NCI-H2227 (cell line): ENCODE data around the gene DUS3L.
"Not testable (repeated sequence)": the region's sequence is repeated elsewhere in the genome, so short reads cannot be mapped to it uniquely, and the experiment has no call there.

ENCODE experiments used
- DNase-seq: peaks from one replicate; lab custom pipeline; 2025; ENCODE audit not compliant: unreplicated experiment; lab: John Stamatoyannopoulos, UW

DUS3L gene

DNA sequence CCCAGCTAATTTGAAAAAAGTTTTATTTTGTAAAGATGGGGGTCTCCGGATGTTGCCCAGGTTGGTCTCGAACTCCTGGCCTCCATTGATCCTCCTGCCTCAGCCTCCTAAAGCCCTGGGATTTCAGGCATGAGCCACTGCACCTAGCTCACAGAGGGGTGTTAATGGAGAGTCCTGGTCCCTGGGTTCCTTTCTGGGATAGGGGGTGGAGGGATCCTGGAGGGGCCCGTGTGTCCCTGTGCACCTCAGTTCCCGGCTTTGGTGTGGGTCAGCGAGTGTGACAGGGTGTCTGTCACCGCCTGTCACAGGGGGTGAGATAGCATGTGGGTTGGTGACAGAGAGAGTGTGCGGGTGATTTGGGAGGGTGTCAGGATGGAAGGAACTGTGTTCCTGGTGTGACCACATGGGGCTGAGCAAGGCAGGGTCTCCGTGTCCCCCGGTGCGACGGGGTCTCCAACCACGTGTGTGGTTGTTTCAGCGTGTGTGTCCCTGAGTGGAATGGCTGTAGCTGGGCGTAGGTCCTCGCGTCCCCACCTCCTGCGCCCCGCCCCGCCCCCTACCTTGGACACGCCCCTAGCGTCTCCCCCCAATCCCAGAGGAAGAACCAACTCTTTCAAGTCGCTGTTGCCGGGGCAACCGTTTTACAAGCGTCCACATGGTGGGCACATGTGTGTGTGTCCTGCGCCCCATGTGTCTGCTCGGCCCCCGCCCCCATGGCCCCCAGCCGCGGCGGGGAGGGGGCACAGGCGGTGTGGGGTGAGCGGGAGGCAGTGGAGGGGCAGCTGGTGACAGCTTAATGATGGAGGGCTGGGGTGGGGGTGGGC is 11.0 kb upstream of the DUS3L start:
- DNase-seq: peak; percentile 83

DNA sequence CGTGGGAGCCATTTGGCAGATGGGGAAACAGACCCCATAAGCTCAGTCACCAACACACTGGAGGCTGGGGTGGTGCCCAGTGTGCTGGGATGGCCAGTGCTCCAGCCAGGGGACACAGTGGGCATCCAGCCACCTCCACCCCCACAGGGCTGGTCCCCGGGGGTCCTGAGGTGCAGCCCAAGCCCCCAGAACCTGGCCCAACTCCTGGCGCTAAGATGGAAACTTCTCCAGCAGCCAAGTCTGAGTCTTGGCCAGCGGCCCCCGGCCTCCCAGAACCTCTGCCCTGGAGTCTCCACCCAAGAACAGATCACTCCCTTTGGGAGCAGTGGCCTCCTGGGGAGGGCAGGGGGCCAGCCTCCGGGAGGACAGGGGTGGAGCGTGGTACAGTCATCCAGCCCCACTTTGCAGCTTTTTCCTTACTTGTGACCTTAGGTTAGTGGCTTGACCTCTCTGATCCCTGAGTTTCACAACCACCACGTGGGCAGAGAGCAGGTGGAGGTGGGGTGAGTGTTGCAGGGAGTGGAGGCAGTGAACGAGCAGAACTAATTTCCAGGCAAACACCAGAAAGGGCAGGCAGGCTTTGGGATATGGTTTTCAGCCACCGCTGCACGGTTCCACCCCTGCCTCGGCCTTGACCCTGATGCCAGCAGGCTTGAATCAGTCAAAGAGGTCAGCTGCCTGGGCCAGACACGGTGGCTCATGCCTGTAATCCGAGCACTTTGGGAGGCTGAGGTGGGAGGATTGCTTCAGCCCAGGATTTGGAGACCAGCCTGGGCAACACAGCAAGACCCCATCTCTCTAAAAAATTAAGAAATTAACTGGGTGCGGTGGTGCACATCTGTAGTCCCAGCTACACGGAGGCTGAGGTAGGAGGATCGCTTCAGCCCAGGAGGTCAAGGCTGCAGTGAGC is 9.7 kb upstream of the DUS3L start:
- no peak for DNase-seq

DNA sequence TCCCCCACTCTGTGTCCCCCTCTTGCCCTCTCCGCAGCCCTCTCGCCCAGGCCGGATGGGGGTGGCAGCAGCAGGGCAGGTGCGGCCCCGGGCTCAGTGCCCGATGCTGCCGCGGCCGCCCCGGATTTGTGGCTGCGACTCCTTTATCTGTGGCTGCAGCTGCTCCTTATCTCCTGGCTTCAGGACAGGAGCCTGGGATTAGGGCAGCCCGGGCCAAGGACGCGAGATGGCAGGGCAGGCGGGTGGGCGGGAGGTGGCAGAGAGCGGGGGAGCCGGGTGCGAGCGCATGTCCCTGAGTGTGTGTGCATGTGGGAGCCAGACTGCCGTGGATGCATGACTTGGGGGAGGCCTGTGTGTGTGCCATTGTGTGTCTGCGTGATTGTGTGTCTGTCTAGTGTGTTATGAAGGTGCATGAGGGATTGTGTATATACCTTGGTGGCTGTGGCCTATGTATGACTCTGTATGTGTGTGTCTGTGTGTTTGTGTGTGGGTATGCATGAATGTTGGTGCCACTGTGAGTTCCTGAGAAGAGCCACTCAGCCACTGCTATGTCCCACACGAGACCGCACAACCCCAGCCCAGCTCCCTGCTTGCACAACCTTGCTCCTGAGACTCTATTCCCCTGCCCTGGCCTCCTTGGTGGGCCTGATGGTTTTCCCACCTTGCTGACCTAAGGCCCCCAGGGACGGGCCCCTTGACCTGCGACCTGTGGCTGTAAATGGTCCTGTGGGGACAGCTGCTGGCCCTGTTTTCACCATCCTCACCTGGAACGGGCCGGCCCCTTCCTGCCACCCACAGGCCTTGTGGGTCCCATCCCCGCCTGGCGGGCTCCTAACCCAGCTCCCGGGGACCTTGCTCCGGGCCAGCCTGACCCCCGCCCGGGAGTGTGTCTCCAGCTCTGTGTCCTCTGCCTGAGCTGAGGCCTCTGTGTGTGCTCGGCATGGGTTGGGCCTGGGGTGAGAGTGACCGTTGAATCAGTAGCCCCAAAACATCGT is 8.6 kb upstream of the DUS3L start:
- no peak for DNase-seq

DNA sequence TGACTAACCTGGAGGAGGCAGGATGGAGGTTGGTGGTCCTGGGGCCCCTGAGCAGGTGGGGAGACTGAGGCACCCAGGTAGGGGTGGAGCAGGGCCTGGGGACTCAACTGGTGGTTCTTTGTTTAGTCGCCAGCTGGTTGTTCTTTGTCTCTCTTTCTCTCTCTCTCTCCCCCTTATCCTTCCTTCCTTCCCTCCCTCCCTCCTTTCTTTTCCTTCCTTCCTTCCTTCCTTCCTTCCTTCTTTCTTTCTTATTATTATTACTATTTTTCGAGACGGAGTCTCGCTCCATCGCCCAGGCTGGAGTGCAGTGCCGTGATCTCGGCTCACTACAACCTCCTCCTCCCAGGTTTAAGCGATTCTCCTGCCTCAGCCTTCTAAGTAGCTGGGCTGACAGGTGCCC is 7.3 kb upstream of the DUS3L start:
- DNase-seq: no peak

DNA sequence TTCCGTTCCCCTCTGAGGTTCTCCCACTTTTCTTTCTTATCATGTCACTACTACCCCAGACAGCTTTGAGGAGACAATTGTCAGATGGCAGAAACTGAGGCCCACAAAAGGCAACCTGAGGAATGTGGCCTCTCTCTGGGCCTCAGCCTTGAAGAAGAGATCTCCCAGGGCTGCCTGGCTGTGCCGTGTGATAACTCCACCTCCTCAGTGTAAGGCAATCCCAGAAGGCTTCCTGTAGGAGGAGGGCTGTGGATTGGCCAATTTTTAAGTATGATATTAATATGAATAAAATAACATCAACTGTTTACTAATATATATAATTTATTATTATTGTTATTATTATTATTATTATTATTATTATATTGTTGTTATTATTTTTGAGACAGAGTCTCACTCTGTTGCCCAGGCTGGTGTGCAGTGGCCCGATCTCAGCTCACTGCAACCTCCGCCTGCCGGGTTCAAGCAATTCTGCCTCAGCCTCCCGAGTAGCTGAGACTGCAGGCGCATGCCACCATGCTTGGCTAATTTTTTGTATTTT is 4.5 kb upstream of the DUS3L start:
- DNase-seq: no peak

DNA sequence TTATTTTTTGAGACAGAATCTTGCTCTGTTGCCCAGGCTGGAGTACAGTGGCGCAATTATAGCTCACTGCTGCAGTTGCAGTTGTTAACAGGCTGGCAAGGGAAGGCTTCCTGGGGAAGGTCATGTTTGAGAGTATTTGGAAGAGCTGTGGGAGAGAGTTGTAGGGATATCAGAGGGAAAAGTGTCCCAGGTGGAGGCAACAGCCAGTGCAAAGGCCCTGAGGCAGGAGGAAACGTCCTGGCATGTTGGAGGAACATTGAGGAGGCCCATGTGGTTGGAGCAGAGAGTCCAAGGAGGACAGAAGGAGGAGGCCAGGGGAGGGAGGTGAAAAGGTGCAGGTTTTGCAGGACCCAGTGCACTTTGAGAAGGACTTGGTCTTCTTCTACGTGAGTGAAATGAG is 2.2 kb upstream of the DUS3L start:
- DNase-seq: no peak

DNA sequence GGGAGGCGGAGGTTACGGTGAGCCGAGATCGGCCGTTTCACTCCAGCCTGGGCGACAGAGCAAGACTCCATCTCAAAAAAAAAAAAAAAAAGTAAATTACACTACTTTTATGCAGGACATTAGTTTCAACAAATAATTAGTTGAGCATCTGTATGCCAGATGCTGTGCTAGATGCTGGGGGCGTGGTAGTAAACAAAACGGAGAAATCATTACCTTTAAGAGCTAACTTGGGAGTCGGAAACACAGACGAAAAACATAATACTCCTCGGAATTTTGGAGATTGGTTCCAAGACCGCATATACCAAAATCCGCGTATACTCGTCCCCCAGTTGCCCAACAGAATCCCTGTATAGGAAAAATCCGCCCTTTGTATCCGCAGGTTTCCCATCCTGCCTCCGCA is 1.3 kb upstream of the DUS3L start:
- DNase-seq: no peak

DNA sequence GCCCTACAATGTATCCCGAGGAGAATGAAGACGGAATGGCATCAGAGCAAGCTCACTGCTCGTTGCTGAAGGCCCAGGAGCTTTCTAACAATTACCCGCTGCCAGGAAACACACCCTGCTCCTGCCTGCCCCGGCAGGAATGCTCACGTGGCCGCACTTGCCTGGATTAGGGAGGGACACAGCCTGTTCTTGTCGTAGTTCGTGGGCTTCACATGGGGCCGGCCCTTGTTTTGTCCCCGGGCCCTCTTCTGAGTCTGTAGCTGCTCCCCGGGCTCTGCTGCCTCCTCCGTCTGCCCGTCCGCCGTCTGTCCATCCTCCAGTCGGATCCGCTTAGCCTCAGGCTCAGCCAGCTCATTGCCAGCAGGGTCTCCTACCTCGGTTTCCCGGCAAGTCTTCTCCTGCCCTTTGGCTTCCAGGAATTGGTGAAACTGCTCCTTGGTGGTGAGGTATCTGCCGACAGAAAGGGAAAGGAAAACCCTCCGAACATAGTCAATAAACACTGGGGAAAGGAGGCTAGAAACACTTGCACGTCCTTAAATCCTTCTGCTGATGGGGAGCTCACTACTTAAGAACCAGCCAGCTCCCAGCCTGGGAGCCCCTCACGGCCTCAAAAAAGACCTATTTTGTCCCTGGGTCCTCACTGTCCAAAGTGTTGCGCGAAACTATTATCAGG is 941 bp downstream of the DUS3L start:
- DNase-seq: no peak

DNA sequence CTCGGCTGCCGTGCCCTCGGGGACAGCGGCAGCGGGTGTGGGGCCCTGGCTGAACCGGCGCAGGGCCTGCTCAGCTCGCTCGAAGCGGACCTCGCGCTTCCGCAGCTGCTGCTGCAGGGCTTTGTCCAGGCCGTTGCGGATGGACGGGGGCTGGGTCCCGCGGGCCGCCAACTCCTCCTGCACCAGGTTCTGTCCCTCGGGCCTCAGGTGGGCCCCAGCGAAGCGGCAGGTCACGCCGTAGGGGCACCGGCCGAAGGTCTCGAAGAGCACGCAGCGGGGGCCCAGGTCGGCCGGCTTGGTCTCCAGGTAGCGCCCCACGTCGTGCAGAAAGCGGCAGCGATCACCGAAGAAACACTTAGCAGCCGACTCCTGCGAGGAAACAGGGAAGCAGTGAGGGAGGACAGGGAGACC is 1.6 kb downstream of the DUS3L start:
- DNase-seq: no peak

DNA sequence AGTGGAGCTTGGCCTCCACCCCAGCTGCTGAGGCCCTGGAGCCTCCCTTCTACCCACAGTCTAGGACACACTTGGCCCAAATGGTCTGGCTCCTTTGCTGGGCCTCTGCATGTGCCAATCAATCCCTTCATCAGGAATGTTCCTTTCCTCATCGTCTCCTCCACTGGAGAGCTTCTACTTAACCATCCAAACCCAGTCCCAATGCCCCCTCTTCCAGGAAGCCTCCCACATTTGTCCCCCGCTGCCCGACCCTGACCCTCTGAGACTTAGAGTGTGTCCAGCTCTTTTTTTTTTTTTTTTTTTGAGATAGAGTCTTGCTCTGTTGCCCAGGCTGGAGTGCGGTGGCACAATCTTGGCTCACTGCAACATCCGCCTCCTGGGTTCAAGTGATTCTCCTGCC is 2.5 kb downstream of the DUS3L start:
- no peak for DNase-seq

DNA sequence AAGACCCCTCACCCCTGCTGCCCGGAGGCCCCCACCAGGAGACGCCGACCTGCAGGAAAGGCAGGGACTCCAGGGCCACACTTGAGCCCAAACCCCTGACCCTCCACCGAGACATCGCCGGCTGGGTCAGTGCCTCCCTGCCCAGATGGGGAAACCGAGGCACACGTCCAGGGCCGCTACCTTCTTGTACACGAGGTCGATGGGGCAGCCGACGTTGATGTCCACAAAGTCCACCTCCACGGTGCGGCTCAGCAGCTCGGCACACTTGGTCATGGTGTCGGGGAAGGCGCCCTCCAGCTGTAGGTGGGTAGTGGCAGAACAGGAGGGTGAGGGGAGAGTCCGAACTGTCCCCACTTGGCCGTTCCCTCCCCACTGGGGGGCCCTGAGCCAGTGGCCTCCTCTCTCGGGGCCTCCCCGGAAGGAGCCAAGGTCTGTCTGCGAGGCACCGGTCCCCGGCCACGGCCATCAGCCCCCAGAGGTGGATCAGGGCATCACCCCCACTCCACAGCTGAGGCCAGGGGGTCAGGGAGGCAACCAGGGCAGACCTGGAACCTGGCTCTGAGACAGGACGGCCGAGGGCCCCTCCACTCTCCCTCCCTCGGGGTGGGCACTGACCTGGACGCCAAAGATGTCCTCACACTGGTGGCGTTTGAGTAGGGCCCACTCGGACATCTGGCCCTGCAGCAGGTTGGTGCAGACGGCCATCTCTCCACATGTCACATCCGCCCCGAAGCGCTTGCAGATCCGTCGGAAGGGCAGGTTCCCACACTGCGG is 3.4 kb downstream of the DUS3L start:
- DNase-seq: no peak

DNA sequence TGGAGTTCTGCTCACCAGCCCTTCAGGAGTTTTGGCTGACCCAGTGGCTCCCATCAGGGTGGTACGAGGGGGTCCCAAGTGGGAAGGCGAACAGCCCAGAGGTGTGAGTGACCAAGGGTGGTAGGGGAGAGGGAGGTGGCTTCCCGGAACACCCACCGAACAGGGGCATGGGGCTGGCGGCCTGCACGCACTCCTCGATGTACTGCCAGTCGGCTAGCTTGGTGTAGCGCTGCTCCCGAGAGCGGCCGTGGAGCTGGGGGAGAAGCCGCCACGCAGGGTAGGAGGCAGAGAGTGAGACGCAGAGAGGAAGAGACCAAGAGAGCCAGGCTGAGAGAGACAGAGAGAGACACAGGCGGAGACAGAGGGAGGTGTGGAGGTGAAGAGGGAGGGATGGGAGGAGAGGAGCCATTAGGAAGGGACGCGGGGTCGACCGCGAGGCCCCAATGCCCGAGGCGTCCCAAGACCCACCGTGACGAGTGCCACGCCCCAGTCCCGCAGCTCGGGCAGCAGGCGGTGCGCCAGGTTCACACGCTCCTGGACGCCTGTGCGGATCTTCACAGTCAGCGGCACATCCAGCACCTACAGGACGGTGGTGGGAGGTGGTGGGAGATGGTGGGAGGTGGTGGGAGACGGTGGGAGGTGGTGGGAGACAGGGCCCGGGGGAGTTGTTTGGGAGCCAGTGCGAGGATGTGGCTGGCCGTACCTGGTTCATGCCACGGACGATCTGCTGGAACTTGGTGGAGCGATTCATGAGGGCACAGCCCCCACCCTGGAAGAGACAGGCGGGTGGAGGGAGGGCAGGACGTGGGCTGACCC is 4.2 kb downstream of the DUS3L start:
- DNase-seq: no peak

DNA sequence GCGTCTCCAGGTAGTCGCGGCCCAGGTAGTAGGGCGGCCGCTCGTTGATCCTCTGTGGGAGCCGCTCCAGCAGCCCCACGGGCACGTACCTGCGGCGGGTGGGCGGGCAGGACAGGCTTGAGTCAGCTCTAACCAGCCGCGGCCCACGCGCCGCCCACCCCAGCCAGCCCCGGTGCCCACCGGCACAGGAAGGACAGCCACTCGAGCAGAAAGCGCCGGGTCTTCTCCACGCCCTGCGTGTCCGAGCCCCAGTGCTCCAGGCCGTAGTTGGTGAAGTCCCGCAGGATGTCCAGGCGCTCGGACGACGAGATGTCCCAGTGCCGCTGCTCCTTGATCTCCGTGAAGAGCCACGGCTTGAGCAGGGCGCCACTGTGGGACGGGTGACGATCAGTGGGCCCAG is 5.5 kb downstream of the DUS3L start:
- DNase-seq: no peak

DNA sequence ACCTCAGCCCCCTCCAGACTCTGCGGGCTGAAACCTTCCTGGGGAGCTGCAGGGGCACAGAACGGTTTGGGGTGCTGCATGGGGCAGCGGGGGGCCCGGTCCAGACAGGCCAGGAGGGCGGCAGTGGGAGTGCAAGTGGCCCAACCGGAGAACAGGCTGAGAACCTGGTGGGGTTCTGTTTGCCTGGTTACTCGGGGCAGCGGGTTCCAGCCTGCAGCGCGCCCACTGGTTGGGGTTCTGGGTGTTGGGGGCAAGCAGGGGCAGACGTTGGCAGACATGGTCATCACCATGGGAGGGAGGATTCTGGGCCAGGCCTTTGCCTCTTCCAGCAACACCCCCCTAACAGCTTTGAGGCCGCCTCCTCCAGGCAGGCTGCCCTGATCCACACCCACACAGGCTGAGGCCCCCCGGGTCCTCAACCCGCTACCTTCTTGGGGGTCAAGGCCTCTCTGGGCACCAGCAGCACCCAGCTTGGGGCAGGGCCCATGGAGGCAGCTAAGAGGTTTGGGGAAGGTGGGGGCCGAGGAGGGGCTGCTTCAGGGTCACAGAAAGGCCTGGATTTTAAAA is 6.3 kb downstream of the DUS3L start, which contains the start of gene PRR22:
Gene PRR22 (minus strand): TSS at position 166 of the 567 bp plus-strand sequence. CDS start 86 bp downstream, at position 80.
- DNase-seq: no peak

DNA sequence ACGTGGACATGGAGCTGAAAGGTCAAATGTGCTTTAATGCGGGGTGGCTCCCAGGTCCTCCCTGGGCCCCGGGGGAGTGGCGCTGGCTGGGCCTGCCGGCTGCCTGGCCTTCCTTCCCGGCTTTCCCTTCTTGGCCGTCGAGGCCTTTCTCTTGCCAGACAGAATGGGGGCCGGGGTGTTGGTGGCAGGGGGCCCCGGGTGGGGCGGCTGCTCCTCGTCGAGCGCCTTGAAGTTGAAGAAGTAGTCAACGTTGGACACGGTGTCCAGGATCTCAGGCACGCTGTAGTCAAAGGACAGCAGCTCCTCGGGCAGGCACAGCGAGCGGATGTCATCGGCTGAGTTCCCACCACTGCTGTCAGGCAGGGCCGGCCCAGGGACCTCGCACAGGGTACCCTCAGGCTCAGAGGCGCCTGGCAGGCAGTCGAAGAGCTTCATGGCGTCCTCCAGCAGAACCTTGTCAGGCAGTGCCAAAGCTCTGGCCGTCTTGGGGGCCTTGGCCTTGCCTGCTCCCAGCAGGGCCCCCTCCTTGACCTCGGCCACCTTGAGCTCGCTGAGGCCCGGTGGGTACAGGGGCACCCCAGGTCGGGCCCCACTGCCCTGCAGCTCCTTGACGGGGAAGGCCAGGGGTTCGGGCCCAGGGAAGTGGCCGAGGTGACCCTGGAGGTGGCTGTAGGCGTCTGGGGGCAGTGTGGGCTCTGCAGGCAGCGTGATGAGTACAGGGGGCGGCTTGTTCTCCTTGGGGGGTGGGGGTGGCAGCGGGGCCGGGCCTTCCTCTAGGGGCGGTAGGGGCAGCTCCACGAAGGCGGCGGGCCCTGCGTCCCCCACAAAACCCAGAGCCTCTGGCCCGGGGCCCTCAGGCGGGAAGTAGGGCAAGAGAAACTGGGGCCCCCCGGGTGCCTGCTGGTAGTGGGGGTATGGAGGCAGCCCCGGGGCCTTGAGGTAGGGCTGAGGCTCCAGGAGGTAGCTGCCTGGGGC is 7.7 kb downstream of the DUS3L start:
- no peak for DNase-seq

DNA sequence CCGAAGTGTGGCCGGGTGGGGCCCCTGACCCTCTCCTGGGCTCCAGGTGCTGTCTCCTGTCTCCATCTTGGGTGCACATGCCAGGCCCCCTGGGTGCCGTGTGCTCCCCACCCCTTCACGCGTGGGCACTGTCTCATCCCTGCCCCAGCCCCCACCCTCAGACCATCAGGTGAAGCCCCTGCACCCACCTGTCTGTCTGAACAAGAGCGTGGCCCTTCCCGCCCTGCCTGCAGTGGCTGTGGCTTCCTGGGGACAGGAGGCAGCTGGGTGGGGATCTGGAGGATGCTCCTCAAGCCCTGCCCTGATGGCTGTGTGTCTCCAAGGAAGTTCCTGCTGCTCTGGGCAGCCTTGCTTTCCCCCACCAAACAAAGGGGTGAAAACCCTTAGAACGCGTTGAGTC is 8.6 kb downstream of the DUS3L start:
- no peak for DNase-seq

DNA sequence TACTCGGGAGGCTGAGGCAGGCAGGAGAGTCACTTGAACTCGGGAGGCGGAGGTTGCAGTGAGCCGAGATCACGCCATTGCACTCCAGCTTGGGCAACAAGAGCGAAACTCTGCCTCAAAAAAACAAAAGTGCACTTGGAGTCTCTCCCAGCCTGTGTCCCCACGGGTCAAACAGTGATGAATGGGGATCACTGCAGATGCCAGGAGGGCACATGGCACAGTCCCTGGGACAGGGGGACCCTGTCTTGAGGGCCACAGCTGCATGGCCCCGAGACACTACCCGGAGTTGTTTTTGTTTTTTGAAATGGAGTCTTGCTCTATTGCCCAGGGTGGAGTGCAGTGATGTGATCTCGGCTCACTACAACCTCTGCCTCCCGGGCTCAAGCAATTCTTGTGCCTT is 10.0 kb downstream of the DUS3L start:
- not testable (repeated sequence) for DNase-seq
